Parathyroid adenoma (tissue), 2 donors: ENCODE results near the gene TOP1.

Source experiments
- H2AFZ ChIP-seq: fragments of 300-600 bp; sonication (generic); one replicate; pipeline ENCODE4 v1.7.0; 2017; ENCODE audit warnings: antibody characterized with exemption, mild to moderate bottlenecking
- H3K27ac ChIP-seq: fragments of 300-600 bp; sonication (generic); one replicate; pipeline ENCODE4 v1.7.0; 2017
- H3K27me3 ChIP-seq: fragments of 300-600 bp; sonication (generic); one replicate; pipeline ENCODE4 v1.7.0; 2017; ENCODE audit warnings: low read length; ENCODE audit not compliant: control insufficient read depth, insufficient read depth
- H3K36me3 ChIP-seq: fragments of 300-600 bp; sonication (generic); one replicate; pipeline ENCODE4 v1.7.0; 2017; ENCODE audit warnings: low read length; ENCODE audit not compliant: control insufficient read depth, insufficient read depth
- H3K4me1 ChIP-seq: fragments of 300-600 bp; sonication (generic); one replicate; pipeline ENCODE4 v1.7.0; 2017; ENCODE audit warnings: control low read depth
- H3K4me2 ChIP-seq: fragments of 300-600 bp; sonication (generic); one replicate; pipeline ENCODE4 v1.7.0; 2017; ENCODE audit warnings: low read length
- H3K4me3 ChIP-seq: fragments of 300-600 bp; sonication (generic); one replicate; pipeline ENCODE4 v1.7.0; 2017; ENCODE audit warnings: low read depth, low read length
- H3K79me2 ChIP-seq: fragments of 300-600 bp; sonication (generic); one replicate; pipeline ENCODE4 v1.7.0; 2017; ENCODE audit warnings: control low read depth
- H3K9ac ChIP-seq: fragments of 300-600 bp; sonication (generic); one replicate; pipeline ENCODE4 v1.7.0; 2017; ENCODE audit warnings: mild to moderate bottlenecking
- H3K9me3 ChIP-seq: fragments of 300-600 bp; sonication (generic); one replicate; pipeline ENCODE4 v1.7.0; 2017; ENCODE audit warnings: low read length; ENCODE audit not compliant: control insufficient read depth
- CTCF ChIP-seq: fragments of 300-600 bp; sonication (generic); IDR thresholded peaks from one replicate; pipeline ENCODE4 v1.7.0; 2017; ENCODE audit warnings: antibody characterized with exemption, mild to moderate bottlenecking
- donor health status: primary hyperparathyroidism.

Gene TOP1

GRCh38 chr20:41098703-41099250 is 70.2 kb downstream of the TOP1 start:
- no peak for TF ChIP-seq CTCF
- no peaks in the 10 kb centered on the region for H3K27me3 ChIP-seq
- H3K9ac ChIP-seq, result no peak overlapping the region
- H3K4me1 ChIP-seq, result no peaks in the 10 kb centered on the region
- H3K4me2 ChIP-seq, result no peak overlapping the region
- H3K79me2 ChIP-seq, result no peaks in the 10 kb centered on the region
- H3K36me3 ChIP-seq, result no peaks in the 10 kb centered on the region
- H3K4me3 ChIP-seq, result no peak overlapping the region
- H3K27ac ChIP-seq, result no peak overlapping the region
- H2AFZ ChIP-seq, result no peak overlapping the region
- H3K9me3 ChIP-seq, result no peaks in the 10 kb centered on the region

GRCh38 chr20:41100001-41100480 is 71.4 kb downstream of the TOP1 start:
- Histone ChIP-seq H3K36me3 (no peaks in the 10 kb centered on the region), H3K4me3 (no peak overlapping the region), H3K27ac (no peak overlapping the region), H3K9ac (no peak overlapping the region), H3K27me3 (no peaks in the 10 kb centered on the region), H3K4me1 (no peaks in the 10 kb centered on the region), H3K79me2 (no peaks in the 10 kb centered on the region), H3K4me2 (no peak overlapping the region), H2AFZ (no peak overlapping the region), H3K9me3 (no peaks in the 10 kb centered on the region)
- no peak for TF ChIP-seq CTCF

- no peak for TF ChIP-seq CTCF
- Histone ChIP-seq H3K79me2 (no peaks in the 10 kb centered on the region), H3K9ac (no peak overlapping the region), H3K4me3 (no peak overlapping the region), H3K4me2 (no peak overlapping the region), H3K36me3 (no peaks in the 10 kb centered on the region), H3K9me3 (no peaks in the 10 kb centered on the region), H3K4me1 (no peaks in the 10 kb centered on the region), H3K27ac (no peak overlapping the region), H2AFZ (no peak overlapping the region), H3K27me3 (no peaks in the 10 kb centered on the region)
These were observed 73.0 kb downstream of the TOP1 start for GRCh38 chr20:41101660-41102059.

- Histone ChIP-seq H3K36me3 (no peaks in the 10 kb centered on the region), H3K27ac (no peak overlapping the region), H3K27me3 (no peaks in the 10 kb centered on the region), H3K4me2 (no peak overlapping the region), H3K9ac (no peak overlapping the region), H3K4me1 (no peaks in the 10 kb centered on the region), H2AFZ (no peak overlapping the region), H3K79me2 (no peaks in the 10 kb centered on the region), H3K4me3 (no peak overlapping the region), H3K9me3 (no peaks in the 10 kb centered on the region)
- TF ChIP-seq CTCF, result no peak
These were observed 79.9 kb downstream of the TOP1 start for GRCh38 chr20:41108531-41108930.

GRCh38 chr20:41110012-41110411 is 81.4 kb downstream of the TOP1 start:
- no peak overlapping the region for H3K9ac ChIP-seq
- no peaks in the 10 kb centered on the region for H3K27me3 ChIP-seq
- no peaks in the 10 kb centered on the region for H3K36me3 ChIP-seq
- H3K4me2 ChIP-seq, result no peak overlapping the region
- H2AFZ ChIP-seq, result no peak overlapping the region
- no peak overlapping the region for H3K27ac ChIP-seq
- no peaks in the 10 kb centered on the region for H3K9me3 ChIP-seq
- no peaks in the 10 kb centered on the region for H3K4me1 ChIP-seq
- no peaks in the 10 kb centered on the region for H3K79me2 ChIP-seq
- TF ChIP-seq CTCF, result no peak
- H3K4me3 ChIP-seq, result no peak overlapping the region
